ENCODE measurements around the gene NKAIN2. TPM values are rescaled to one million over a fixed set of nuclear protein-coding genes. Genes with fewer than 3 reads are reported as not detected.
"Not testable (repeated sequence)": the region's sequence is repeated elsewhere in the genome, so short reads cannot be mapped to it uniquely, and the experiment has no call there.

Gene NKAIN2
- total RNA-seq, 1 experiment from 2014 or later: not detected

GRCh38 chr6:124339610-124340334 lies 536.1 kb downstream of the NKAIN2 start:
- H3K4me1 ChIP-seq (ENCODE audit: control insufficient read depth in 1 of 2, insufficient read depth in 2 of 2, low read length in 2 of 2): no peaks in the 10 kb centered on the region

GRCh38 chr6:124348339-124348738 lies 544.7 kb downstream of the NKAIN2 start:
- ATAC-seq; H3K9ac ChIP-seq (ENCODE audit: low read length); H4K20me1 ChIP-seq (ENCODE audit: insufficient read depth); H2AFZ ChIP-seq (ENCODE audit: low read depth, low read length, poor library complexity, severe bottlenecking); H3K79me2 ChIP-seq (ENCODE audit: insufficient read depth, low read length); H3K36me3 ChIP-seq (ENCODE audit: control insufficient read depth in 1 of 2, insufficient read depth in 2 of 2, low read length in 2 of 2); intact Hi-C loops (cut with micrococcal nuclease); H3K4me2 ChIP-seq (ENCODE audit: low read length); H3K4me3 ChIP-seq (replicated peaks in 1 of 2; ENCODE audit: low read depth in 1 of 2, low read length in 2 of 2); CTCF ChIA-PET; H3K27me3 ChIP-seq (ENCODE audit: insufficient read depth, low read length); RAD21 ChIA-PET (ENCODE audit: low non-redundant PET in 1 of 2, low total read pairs in 2 of 2, uncharacterized antibody in 2 of 2, unreplicated experiment in 2 of 2); H3K4me1 ChIP-seq (ENCODE audit: control insufficient read depth in 1 of 2, insufficient read depth in 2 of 2, low read length in 2 of 2); POLR2A ChIA-PET; DNase-seq (ENCODE audit: low read depth, low spot score); H3K9me2 ChIP-seq (ENCODE audit: insufficient read depth); H3K27ac ChIP-seq (ENCODE audit: low read depth, low read length); BruUV-seq (replicated peaks); H3K9me3 ChIP-seq (ENCODE audit: control insufficient read depth in 1 of 2, insufficient read depth in 1 of 2, low read depth in 1 of 2, low read length in 2 of 2): not testable (repeated sequence)

More at GRCh38 chr6:124339610-124340334, 536.1 kb downstream of the NKAIN2 start:
- Histone ChIP-seq H3K79me2 (ENCODE audit: insufficient read depth, low read length) (no peaks in the 10 kb centered on the region), H2AFZ (ENCODE audit: low read depth, low read length, poor library complexity, severe bottlenecking) (no peak overlapping the region), H4K20me1 (ENCODE audit: insufficient read depth) (no peaks in the 10 kb centered on the region), H3K27ac (ENCODE audit: low read depth, low read length) (no peak overlapping the region), H3K9me2 (ENCODE audit: insufficient read depth) (no peaks in the 10 kb centered on the region), H3K4me3 (replicated peaks in 1 of 2; ENCODE audit: low read depth in 1 of 2, low read length in 2 of 2) (no peak overlapping the region), H3K9me3 (ENCODE audit: control insufficient read depth in 1 of 2, insufficient read depth in 1 of 2, low read depth in 1 of 2, low read length in 2 of 2) (no peaks in the 10 kb centered on the region), H3K4me2 (ENCODE audit: low read length) (no peak overlapping the region), H3K27me3 (ENCODE audit: insufficient read depth, low read length) (0 out of 2 replicates have a peak, but pooled peaks cover 2% of the 10 kb centered on the region), H3K9ac (ENCODE audit: low read length) (no peak overlapping the region), H3K36me3 (ENCODE audit: control insufficient read depth in 1 of 2, insufficient read depth in 2 of 2, low read length in 2 of 2) (no peaks in the 10 kb centered on the region)
- DNase-seq (ENCODE audit: low read depth, low spot score): no peak
- TF ChIP-seq POLR2A (IDR thresholded peaks at IDR 0.05; ENCODE audit: borderline replicate concordance, extremely low read depth, insufficient read depth, insufficient read length) (no peak), CEBPB (IDR thresholded peaks at IDR 0.05; ENCODE audit: low read depth) (no peak), CBX3 (IDR thresholded peaks at IDR 0.05; ENCODE audit: low read depth) (no peak), ATF3 (IDR thresholded peaks at IDR 0.05) (no peak), RAD21 (IDR thresholded peaks at IDR 0.05; ENCODE audit: low read depth) (no peak)
- ChIA-PET CTCF (no interaction called here), RAD21 (ENCODE audit: low non-redundant PET in 1 of 2, low total read pairs in 2 of 2, uncharacterized antibody in 2 of 2, unreplicated experiment in 2 of 2) (no interaction called here), POLR2A (no interaction called here)
- intact Hi-C loops (cut with micrococcal nuclease): no loop called here
- BruUV-seq (replicated peaks): no TSS peak
- ATAC-seq: no peak
